Stimulated activated CD8-positive, alpha-beta memory T cell treated with anti-CD3 and anti-CD28 coated beads, Interleukin-12 subunit alpha, Interleukin-12 subunit beta, amount 100 ng/mL, for 4 hours (primary cell): ENCODE measurements around the gene FNBP1.
A peak's percentile ranks its signal among the peaks of the same experiment; 100 is the strongest.

Experiments
- DNase-seq: peaks from one replicate; pipeline ENCODE4 v3.0.0-alpha.2; 2020; ENCODE audit warnings: low read depth

FNBP1 gene

DNA sequence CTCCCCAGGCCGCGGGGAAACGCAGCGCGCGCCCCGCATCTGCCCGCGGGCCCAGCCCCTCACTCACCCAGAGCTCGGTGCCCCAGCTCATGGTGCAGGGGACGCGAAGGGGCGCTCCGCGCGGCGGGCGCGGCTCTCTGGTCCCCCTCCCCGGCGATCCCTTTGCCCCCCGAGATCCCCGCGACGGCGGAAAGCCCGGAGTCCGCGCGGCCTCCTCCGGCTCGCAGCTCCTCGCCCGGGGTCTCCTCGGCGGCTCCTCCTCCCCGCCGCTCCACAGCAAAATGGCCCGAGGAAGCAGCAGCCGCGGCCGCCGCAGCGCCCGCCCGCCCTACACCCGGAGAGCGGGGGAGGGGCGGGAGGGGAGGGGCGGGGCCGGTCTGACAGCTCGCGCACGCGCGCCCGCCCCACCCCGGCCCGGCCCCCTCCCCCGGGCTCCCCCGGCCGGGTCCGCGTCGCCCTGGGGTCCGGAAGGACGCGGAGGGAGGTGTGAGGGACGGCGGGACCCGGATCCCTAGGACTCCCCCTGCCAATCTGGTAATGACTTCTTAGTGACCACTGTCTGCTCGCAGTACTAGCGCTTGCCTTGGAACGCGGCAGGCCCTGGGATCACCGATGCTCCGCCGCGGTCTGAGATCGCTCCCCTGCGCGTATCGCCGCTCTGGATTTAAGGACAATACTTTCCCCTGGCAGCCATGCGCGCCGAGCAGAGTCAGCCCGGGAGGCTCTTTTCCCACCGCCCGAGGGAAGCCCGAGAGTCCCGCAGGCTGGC, at the start of gene FNBP1:
TSS of gene FNBP1 (minus strand) at position 305 of the 769 bp plus-strand sequence. CDS start at position 91, 214 bp downstream.
- DNase-seq = peak; percentile 73

- DNase-seq = no peak
Observed at GRCh38 chr9:130090915-130091314, 47.9 kb upstream of the FNBP1 start.

- no peak for DNase-seq
Observed at GRCh38 chr9:130089141-130089540, 46.2 kb upstream of the FNBP1 start.

DNA sequence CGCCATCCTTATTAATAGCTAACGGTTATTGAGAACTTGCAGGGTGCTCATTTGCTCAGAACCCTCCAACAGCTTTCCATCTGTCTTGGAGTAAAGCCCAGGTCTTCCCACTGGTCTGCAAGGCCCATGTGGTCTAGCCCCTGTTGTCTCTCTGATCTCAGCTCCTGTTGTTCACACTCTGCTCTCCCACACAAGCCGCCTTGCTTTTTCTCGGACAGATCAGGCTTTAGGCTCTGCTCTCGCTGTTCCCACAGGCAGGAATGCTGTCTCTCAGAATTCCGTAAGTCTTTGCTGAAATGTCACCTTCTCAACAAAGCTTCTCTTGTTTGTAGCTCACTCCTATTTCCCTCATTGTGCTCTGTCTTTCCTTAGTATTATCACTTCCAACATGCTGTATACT, 45.1 kb upstream of the FNBP1 start:
- DNase-seq = no peak

DNA sequence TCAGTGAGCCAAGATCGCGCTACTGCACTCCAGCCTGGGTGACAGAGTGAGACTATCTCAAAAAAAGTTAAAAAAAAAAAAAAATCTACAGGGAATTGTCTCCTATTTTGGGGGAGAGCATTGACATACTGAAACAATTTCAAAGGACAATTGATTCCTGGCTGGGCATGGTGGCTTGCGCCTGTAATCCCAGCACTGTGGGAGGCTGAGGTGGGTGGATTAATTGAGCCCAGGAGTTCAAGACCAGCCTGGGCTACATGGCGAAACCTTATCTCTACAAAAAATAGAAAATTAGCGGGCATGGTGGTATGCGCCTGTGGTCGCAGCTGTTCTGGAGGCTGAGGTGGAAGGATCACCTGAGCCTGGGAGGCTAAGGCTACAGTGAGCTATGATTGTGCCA, 41.3 kb upstream of the FNBP1 start:
- DNase-seq = no peak

- no peak for DNase-seq
Observed at GRCh38 chr9:130078547-130078946, 35.6 kb upstream of the FNBP1 start.

DNA sequence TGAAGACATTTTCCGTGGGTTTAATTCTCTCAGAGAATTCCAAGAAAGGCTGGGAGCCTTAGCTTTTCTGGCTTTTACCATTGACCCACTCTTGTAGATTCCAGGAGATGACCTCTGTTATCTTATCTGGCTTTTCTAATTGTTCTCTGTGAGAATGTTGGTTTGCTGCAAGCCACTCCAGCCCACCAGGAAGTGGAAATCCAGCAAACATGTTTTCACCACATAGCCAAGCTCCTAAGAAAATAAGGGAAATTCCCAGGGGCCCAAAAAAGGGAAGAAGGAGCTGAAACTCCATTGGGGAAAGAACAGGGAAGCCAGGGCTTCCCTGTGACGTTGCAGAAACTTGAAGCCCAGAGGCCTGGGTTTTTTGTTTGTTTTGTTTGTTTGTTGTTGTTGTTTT, 30.4 kb upstream of the FNBP1 start:
- DNase-seq = no peak

DNA sequence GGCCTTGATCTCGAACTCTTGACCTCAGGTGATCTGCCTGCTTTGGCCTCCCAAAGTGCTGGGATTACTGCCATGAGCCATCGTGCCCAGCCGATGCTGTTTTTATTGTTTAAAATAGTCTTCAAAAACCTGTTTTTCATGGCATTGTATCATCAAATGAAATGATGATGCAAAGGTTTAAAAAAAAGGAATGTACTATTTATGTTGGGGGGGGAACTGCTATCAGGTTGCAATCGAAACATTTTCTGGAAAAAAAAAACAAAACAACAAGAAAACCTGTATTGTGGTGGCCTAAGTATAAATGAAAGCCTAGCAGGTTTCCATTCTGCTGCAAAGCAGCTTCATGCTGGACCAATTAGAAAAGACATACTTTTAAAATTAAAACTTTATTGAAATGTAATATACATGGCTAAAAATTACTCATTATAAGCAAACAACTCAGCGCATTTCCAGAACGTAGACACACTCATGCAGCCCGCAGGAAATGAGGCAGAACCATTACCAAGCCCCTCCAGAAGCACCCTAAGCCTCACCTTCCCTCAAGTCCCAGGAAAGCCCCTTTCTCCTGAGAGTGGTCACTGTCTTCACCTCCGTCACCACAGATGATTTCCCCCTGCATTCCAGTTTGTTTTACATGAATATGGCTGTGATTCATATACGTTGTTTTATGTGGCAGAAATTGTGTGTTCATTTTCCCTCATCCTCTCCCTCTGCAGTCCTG, 29.7 kb upstream of the FNBP1 start:
- DNase-seq = no peak

- no peak for DNase-seq
Observed at GRCh38 chr9:130069048-130069447, 26.1 kb upstream of the FNBP1 start.

- no peak for DNase-seq
Observed at GRCh38 chr9:130064621-130065020, 21.6 kb upstream of the FNBP1 start.

GRCh38 chr9:130062750-130063149, 19.8 kb upstream of the FNBP1 start:
- no peak for DNase-seq

GRCh38 chr9:130060296-130060695, 17.3 kb upstream of the FNBP1 start:
- DNase-seq = no peak

DNA sequence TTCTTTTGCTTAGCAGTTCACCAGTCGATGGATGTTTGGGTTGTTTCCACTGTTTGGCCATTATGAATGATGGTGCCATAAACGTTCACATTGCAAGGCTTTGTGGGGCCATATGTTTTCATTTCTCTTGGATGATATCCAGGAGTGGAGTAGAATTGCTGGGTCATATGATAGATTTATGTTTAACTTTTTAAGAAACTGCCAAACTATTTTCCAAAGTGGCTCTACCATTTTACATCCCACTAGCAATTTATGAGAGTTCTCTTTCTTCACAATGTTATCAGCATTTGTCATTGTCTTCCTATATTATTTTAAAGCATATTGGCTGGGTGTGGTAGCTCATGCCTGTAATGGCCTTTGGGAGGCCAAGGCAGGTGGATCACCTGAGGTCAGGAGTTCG, 15.9 kb upstream of the FNBP1 start:
- no peak for DNase-seq

GRCh38 chr9:130058154-130058553, 15.2 kb upstream of the FNBP1 start:
- no peak for DNase-seq

DNA sequence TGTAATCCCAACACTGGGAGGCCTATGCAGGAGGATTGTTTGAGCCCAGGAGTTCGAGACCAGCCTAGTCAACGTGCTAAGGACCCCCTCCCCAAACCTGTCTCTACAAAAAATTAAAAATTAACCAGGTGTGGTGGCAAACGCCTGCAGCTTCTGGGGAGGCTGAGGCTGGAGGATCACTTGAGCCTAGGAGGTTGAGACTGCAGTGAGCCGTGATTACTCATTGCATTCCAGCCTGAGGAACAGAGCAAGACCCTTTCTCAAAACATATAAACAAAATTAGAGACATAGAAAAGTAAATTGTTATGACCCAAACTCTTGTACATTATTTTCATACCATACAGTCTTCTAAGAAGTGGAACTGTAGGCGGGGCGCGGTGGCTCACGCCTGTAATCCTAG, 11.8 kb upstream of the FNBP1 start:
- no peak for DNase-seq

DNA sequence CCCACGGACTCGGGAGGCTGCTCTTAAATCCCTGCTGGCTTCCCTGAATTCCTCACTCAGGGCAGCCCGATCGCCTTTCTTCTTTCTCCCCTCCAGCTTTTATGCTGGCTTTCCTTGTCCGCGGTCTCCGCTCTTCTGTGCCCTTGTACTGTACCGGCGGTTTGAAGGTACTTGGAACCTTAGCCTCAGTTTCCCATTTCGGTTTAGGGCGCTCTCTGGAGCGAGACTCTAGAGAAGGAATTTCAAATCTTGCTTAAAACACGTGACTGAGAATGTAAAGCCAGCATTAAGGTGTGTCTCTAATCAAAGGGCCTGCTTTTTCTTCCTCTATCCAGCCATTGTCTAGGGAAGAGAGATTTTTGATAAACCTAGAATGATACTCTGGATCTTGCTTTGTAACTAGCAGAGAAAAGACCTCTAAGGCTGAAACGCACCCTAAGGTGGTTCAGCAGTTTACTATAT, 11.4 kb upstream of the FNBP1 start:
- DNase-seq = no peak

- DNase-seq = peak; percentile 62
Observed at GRCh38 chr9:130053504-130054324, 10.7 kb upstream of the FNBP1 start, which contains the start of gene GPR107. Gene GPR107 (plus strand): TSS chr9:130053906. CDS start chr9:130053933, 27 bp downstream.

- no peak for DNase-seq
Observed at GRCh38 chr9:130053109-130053503, 10.1 kb upstream of the FNBP1 start.

DNA sequence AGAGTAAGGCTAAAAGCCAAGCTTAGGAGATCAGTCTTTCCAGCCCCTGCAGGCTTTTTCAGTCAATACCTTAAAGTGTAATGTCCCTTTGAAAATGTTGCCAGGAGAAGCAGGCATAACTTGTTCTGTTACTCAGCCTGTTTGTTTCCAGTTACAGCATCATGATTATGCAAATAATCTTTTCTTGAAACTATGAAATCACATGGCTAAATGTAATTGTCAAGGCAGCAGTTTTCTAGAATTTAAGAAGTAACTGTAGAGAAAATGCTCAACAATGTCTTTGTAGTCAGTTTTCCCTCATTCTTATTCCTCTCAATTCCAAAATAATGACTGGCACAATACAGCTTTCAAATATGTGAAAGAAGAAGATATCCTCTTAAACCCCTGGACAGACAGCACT, 8.9 kb upstream of the FNBP1 start:
- no peak for DNase-seq

DNA sequence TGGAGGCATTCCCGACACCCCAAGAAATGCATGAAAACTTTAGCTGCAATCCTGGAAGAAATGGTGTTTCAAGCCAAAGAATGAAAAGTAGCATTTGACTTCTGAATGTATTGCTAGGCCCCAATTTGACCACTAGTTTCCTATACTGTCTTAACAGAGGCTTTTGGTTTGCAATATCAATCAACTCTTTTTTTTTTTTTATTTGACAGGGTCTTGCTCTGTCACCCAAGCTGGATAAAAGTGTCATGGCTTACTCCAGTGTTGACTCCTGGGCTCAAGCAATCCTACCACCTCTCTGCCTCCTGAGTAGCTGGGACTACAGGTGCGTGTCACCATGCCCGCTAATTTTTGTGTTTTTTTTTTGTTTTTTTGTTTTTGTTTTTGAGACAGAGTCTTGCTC, 7.5 kb upstream of the FNBP1 start:
- DNase-seq = no peak

- DNase-seq = no peak
Observed at GRCh38 chr9:130049431-130050210, 6.6 kb upstream of the FNBP1 start.
